Ovary (tissue), 3 donors: ENCODE measurements around the gene CTNNA3.

Experiments
- EP300 ChIP-seq: sonication (generic); formaldehyde crosslinking; IDR thresholded peaks from one replicate; pipeline ENCODE4 v1.6.1; 2017; ENCODE audit warnings: antibody characterized with exemption
- POLR2A ChIP-seq: fragments of 450-650 bp; IDR thresholded peaks from one replicate; pipeline ENCODE4 v1.6.1; 2017; ENCODE audit warnings: antibody characterized with exemption, mild to moderate bottlenecking, moderate library complexity
- TF ChIP-seq, protein P1 (sequence below), 3 donors: fragments of 450-650 bp in 2 of 3; fragments of 200-600 bp in 1 of 3; IDR thresholded peaks; one replicate each; pipeline versions ENCODE4 v1.5.1 to v1.8.0; 2016 to 2022; ENCODE audit warnings: antibody characterized with exemption in 3 of 3, mild to moderate bottlenecking in 1 of 3
- donor health status: DM: no; HTN: no; CAD: no.

- TF ChIP-seq, protein P1, sequence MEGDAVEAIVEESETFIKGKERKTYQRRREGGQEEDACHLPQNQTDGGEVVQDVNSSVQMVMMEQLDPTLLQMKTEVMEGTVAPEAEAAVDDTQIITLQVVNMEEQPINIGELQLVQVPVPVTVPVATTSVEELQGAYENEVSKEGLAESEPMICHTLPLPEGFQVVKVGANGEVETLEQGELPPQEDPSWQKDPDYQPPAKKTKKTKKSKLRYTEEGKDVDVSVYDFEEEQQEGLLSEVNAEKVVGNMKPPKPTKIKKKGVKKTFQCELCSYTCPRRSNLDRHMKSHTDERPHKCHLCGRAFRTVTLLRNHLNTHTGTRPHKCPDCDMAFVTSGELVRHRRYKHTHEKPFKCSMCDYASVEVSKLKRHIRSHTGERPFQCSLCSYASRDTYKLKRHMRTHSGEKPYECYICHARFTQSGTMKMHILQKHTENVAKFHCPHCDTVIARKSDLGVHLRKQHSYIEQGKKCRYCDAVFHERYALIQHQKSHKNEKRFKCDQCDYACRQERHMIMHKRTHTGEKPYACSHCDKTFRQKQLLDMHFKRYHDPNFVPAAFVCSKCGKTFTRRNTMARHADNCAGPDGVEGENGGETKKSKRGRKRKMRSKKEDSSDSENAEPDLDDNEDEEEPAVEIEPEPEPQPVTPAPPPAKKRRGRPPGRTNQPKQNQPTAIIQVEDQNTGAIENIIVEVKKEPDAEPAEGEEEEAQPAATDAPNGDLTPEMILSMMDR (IDR thresholded peaks at IDR 0.05) = no peak
- TF ChIP-seq POLR2A (no peak), EP300 (no peak)
Observed at GRCh38 chr10:67221939-67222494, 474.0 kb downstream of the CTNNA3 start.
